GM19351 (cell line): ENCODE measurements around the gene SRCAP.
A peak's percentile ranks its signal among the peaks of the same experiment; 100 is the strongest.

Source experiments
- ATAC-seq: cut with Tn5 transposase; IDR thresholded peaks from one replicate; pipeline ENCODE4 v1.9.1; 2021; ENCODE audit warnings: mild to moderate bottlenecking, moderate library complexity; ENCODE audit not compliant: unreplicated experiment

Gene SRCAP

DNA sequence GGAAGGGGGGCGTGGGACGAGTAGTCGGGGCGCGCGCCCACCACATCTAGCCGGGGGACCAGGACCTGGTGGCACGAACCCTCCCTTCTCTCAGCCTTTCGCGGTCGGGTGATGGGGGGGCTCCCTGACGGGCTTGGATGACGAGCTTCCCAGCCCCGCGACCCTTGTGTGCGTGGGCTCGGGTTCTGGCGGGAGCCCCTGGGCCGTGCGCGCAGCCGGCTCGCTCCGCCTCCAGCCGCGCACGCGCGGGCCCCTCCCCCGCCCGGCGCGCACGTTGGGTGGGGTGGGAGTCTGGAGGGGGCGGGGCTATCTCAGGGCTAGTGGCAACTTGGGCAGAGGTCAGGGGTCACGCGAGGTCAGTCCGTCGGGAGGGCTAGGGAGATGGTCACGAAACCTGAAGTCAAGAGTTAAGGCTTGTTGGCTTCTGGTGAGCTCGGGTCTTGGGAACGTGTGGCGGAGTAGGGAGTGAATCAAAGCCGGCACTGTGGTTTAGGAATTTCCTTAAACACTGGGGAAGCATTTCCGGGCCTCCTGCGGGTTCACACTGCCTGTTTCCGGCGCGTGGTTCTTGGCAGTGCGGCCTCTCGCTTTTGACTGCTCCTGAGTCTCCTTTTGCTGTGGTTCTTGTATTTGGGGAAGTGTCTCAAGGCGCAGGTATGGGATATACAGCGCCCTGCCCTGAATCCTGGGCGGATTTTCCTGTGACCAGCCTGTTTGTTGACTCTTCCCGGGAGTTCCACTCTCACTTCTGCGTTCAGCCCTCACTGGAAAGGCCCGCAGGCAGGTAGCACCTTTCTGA lies at the start of gene SRCAP:
SRCAP (plus strand) TSS at position 356 of the 799 bp plus-strand sequence. CDS start 1,654 bp downstream, outside the sequence.
- peak; percentile 22 for ATAC-seq

DNA sequence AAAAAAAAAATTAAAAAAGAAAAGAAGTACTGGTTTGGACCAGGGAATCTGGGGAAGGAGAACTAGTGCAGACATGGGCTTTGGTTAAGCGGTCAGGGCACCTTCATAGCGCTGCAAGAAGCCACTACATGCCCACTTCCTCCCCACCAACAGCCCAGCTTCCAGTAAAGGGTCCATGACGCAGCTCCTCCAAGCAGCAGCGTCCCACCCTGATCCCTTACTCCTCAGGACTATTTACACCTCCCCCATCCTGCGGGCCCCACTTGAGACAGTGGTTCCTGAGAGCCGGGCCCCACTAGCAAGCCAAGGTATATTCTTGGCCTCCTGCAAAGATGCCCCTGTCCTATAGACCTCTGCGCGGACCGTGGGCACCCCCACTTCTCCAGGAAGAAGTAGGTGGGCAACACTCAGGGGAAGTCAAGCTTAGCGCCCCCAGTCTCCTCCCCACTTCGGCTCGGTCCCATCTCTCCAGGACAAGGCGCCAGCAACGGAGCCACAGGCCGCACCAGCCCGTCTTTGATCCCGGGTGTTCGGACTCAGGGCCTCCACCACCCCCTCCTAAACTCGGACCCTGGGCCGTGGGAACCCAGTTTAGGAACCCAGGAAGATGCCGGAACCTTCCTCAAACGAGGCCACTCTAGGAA lies 49.1 kb upstream of the SRCAP start:
- ATAC-seq, result no peak

GRCh38 chr16:30650369-30651123 lies 48.4 kb upstream of the SRCAP start, which contains the start of gene PRR14:
PRR14 (plus strand) TSS chr16:30650960; CDS start chr16:30651646, 686 bp downstream.
- peak; percentile 73 for ATAC-seq

DNA sequence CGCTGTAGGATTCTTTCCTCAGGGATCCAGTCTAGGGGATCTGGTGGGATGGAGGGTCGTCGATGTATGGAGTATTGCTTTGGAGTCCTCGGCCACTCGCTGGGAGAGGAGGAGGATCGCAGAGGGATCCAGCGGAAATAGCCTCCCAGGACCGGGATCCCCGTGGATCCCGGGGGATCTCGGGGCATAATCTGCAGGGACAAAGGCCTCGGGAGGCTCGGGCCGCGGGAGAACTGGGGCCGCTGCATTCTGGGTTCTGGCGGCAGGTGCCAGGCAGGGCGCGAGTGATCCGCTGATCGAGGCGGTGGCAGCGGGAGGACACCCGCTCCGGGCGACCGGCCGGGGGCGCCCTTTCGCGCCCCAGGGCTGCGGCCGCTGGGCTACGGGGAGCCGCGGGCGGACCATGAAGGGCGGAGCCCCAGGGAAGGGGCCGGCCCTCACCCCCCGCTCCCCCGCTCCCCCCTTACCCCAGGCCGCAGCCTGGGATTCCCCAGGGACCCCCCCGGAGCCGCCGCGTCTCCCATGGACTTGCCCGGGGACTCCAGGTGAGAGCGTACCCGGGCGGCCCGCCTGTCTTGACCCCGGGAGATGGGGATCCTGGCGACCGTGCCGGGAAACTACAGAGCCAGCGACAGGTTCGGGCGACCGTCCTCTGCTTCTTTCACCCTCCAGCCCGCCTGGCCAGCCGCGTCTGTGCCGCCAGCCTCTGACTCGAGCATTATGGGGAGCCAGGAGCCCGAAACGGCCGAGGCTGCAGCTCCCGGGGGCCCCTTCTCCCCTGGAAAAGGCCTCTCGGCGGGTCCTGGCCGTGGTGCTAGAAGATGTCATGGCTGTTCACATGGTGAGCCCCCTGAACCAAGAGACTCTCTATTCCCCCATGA lies 47.6 kb upstream of the SRCAP start:
- peak; percentile 50 for ATAC-seq

GRCh38 chr16:30652005-30652296 lies 47.0 kb upstream of the SRCAP start:
- ATAC-seq, result no peak

- ATAC-seq, result no peak
Observed at GRCh38 chr16:30652718-30653117, 46.3 kb upstream of the SRCAP start.

DNA sequence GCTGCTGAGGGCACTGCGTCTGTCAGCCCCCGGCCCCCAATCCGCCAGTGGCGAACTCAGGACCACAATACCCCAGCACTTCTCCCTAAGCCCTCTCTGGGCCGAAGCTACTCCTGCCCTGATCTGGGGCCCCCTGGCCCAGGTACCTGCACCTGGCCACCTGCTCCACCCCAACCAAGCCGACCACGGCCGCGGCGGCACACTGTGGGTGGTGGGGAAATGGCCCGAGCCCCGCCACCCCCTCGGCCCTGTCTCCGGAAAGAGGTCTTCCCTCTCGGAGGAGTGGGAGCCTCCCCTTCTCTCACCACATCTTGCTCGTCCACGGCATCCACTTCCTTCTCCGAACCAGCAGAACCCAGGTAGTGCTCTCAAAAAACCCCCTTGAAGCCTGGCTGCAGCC lies 44.1 kb upstream of the SRCAP start:
- ATAC-seq, result no peak

DNA sequence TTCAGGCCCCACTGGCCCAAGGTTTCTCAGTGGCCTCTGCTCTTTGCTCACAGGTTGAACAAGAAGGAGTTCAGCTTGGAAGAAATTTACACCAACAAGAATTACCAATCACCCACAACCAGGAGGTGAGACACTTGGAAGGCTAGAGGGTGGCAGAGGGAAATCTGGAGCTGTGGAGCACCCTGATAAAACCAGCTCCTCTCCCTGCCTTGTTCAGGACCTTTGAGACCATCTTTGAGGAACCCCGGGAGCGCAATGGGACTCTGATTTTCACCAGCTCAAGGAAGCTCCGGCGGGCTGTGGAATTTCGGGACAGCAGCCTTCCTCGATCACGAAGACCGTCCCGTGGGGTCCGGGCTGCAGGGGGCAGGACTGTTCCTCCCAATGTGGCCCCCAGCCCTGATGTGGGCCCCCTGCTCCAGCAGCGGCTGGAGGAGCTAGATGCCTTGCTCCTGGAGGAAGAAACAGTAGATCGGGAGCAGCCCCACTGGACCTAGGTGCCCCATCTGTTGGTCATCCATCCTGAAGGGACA lies 43.1 kb upstream of the SRCAP start:
- ATAC-seq, result no peak

DNA sequence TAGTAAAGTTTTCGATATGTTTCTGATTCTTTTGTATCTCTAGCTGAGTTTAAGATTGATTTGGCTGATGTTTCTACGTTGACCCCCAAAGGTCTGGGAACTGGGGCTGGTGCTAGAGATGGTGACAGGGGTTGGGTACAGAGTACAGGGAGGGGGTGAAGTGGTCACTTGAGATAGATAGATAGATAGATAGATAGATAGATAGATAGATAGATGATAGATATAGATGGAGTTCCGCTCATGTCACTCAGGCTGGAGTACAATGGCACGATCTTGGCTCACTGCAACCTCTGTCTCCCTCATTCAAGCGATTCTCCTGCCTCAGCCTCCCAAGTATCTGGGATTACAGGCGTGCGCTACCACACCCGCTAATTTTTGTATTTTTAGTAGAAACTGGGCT lies 42.6 kb upstream of the SRCAP start:
- no peak for ATAC-seq

DNA sequence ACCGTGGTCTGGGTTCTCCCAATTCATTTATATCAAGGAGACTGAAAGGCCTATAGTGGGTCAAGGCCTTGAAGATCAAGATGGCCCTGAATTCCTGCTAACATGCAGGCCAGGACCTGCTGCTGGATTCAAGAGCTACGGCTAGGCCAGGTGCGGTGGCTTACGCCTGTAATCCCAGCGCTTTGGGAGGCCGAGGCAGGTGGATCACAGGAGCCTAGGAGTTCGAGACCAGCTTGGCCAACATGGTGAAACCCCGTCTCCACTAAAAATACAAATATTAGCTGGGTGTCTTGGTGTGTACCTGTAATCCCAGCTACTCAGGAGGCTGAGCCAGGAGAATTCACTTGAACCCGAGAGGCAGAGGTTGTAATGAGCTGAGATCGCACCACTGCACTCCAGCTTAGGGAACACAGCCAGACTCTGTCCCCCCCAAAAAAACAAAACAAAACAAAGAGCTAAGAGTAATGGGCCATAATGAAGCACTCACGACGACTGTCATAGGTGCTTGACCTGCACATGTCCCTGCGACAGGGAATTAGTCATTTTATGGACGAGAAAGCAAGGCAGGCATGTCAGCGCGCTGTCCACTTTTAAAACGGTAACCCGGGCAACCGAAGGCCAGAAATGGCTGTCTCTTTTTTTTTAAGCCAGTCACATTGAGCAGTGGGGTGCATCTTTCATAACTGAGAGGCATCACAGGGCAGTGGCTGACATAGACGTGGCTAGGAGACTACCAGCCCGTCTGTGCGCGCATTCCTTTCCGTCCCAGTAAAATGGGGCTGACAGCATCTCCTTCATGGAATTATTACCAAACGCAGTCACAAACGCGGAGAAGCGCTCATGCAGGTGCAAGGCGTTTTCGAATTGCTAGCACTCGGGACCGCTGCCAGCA lies 41.8 kb upstream of the SRCAP start:
- ATAC-seq, result no peak

- ATAC-seq, result peak; percentile 60
Observed at GRCh38 chr16:30657866-30658730, 40.9 kb upstream of the SRCAP start, which contains the start of gene FBRS. FBRS (plus strand) TSS chr16:30658431; CDS start chr16:30659519, 1,088 bp downstream.

GRCh38 chr16:30658731-30659506 lies 40.1 kb upstream of the SRCAP start:
- ATAC-seq, result peak; percentile 28

GRCh38 chr16:30659507-30660423 lies 39.2 kb upstream of the SRCAP start:
- ATAC-seq, result no peak

DNA sequence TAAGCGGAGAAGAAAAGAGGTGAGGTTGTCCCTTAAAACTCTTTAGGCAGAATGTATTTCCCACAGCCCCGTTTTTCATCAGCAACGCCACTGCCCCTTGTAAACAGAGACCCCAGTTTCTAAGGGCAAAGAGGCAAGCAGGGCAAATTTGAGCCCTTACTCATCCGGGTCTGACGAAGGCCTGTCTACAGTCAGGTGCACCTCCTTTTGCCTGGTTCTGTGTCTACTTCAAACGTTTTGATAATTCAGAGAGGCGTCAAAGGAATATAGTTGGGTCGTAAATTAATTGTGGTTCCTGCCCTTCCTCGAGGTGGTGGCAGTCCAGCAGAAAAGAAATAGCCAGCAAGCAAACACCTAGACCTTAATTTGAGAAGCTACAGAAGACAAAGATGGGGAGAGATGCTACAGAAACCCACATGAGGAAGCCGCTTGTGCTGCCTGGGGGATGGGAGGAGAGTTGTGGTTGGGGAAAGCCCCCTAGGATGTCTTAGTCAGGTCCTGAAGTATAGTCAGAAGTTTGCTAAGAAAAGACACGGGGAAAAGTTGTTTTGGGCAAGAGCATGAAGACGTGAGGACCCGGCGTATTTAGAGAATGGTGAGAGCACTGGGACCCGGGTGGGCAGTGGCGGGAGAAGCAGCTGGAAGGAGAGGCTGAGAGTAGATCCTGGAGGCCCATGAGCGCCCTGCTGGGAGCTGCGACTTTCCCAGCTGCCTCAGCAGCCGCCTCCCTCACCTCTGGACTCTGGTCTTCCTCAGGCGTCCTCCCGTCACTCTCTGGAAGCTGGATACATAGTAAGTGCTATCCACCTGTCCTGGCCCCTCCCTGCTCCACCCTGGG lies 38.3 kb upstream of the SRCAP start:
- ATAC-seq, result no peak

DNA sequence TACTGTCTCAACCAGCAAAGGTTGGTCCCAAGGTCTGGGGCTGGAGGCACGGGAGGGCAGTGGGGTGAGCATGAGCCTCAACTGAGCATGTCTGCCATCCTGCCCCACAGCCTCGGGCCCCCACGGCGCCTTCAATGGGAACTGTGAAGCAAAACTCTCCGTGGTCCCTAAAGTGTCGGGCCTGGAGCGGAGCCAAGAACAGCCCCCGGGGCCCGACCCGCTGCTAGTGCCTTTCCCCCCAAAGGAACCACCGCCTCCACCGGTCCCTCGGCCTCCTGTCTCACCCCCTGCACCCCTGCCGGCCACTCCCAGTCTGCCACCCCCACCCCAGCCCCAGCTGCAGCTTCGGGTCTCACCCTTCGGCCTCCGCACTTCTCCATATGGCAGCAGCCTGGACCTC lies 36.5 kb upstream of the SRCAP start:
- no peak for ATAC-seq

DNA sequence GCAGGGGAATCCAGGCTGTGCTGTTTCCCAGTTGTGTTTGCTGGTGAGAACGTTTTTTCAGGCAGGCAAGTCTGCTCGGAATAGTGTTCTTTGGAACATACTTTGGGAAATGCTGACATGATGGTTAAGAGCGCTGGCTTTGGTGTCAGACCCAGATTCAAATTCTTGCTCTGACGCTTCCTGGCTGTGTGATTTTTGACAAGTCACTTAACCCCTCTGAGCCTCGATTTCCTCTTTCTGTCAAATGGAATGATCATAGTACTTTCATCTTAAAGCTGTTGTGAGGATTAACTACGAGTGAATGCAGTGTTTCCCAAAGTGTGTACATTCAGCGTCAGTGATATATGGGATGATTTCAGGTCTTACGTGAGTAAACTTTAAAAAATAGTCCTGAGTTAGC lies 35.9 kb upstream of the SRCAP start:
- no peak for ATAC-seq
